GM12872 (cell line): ENCODE data around the gene CTNNA3.

Source experiments
- TF ChIP-seq, protein P1 (sequence below): IDR thresholded peaks from 3 replicates; pipeline ENCODE4 v1.5.1; 2011; ENCODE audit warnings: low read depth, mild to moderate bottlenecking, low read length, moderate library complexity; ENCODE audit not compliant: insufficient read depth

The CTNNA3 gene

DNA sequence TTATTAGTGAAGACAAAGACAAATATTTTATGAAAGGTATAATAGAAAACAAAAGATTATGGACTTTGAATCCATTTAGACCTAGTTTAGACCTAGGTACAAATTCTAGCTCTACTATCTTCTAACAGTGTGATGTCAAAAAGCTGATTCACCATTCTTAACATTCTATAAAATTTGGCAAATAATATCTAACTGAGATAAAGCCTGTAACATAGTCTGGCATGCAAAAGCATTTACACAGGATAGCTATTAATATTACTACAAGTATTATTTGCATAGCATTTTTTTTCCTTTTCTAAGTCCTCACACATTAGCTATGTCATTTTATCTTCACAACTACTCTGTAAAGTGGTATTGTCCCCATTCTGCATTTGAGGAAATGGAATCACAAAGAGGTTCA is 949.7 kb downstream of the CTNNA3 start:
- TF ChIP-seq, protein P1, sequence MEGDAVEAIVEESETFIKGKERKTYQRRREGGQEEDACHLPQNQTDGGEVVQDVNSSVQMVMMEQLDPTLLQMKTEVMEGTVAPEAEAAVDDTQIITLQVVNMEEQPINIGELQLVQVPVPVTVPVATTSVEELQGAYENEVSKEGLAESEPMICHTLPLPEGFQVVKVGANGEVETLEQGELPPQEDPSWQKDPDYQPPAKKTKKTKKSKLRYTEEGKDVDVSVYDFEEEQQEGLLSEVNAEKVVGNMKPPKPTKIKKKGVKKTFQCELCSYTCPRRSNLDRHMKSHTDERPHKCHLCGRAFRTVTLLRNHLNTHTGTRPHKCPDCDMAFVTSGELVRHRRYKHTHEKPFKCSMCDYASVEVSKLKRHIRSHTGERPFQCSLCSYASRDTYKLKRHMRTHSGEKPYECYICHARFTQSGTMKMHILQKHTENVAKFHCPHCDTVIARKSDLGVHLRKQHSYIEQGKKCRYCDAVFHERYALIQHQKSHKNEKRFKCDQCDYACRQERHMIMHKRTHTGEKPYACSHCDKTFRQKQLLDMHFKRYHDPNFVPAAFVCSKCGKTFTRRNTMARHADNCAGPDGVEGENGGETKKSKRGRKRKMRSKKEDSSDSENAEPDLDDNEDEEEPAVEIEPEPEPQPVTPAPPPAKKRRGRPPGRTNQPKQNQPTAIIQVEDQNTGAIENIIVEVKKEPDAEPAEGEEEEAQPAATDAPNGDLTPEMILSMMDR = no peak

DNA sequence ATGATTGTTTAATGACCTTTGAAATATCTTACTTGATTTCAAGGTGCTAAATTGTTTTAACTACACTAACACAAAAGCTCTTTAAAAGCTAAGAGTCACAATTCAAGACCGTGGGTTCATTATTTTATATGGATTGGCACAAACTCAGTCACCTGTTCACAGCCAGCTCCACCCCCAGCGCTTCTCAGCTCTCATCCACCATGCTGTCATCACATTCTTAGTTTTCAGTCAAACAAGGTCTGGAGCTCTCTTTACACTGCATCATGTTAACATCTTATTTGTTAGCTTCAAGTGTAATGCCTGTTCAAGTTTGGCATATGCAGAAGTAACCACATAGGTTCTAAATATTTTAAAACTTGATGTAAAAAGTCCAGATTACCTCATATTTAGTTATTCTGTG is 951.1 kb downstream of the CTNNA3 start:
- TF ChIP-seq, protein P1 = no peak

DNA sequence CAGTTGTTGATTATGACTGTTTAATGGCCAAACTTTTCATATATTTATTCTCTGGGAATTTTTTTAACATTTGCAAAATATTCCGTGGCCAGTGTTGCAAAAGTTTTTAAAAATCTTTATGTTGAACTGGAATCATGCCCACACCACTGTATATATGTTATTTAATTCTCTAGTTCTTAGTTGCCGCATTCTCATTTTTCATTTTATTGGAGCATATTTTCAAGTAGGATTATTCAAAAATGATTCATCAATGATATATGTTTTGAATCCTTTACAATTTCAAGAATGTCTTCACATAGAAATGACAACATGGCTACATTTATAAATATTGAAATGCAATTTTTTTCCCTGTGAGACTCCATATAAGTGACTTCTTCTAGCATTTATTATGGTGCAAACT is 958.8 kb downstream of the CTNNA3 start:
- TF ChIP-seq, protein P1 = no peak

DNA sequence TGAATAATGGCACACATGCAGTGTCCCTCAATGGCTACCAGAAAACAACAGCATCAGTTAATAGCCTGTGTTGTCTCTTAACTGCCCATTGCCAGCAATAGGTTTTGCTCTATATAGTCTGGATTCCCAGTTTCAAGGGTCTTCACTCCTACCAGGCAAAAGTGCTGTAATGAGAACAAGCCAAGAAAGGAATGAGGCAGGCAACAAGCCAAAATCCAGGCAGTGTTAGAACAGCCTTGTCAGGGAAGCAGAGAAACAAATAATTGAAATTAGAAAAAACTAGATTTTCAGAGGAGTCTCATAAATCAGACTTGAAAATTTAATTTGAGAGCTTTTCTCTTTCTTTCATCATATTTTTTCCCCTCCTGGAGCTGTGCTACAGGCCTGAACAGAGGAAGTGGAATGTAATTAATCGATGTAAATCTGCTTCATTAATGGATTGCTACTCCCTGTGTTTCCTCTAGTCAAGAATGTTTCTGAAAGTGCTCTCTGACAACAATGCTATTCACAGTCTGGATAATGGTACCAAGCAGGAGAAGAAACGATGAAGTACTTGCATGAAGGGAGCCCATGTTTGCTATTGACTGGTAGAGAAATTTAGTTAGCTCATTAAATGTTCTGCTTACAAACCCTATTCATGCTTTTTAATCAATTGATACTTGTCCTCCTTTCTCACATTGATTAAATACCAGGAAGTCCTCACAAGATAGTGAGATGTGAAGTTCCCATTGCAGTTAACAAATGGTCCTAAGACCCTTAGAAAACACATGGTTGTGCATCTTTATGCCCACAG is 972.2 kb downstream of the CTNNA3 start:
- TF ChIP-seq, protein P1 = no peak

DNA sequence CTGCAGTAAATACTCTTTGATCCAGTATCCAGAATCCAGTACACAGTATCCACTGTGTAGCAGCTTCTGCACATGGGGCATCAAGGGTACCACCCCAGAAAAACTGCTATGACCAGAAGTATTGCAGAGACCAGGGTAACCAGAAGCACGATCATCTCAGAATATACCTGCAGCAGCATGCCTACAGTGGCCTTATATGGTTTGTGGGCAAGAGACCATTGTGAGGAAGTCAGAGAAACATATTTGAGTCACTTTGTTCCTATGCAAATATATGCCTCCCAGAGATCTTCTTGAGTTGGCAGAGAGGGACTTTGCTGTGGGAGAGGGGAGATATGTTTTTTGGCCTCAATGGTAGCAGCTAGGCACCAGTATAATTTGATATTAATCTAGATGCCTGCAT is 976.5 kb downstream of the CTNNA3 start:
- TF ChIP-seq, protein P1 = no peak

DNA sequence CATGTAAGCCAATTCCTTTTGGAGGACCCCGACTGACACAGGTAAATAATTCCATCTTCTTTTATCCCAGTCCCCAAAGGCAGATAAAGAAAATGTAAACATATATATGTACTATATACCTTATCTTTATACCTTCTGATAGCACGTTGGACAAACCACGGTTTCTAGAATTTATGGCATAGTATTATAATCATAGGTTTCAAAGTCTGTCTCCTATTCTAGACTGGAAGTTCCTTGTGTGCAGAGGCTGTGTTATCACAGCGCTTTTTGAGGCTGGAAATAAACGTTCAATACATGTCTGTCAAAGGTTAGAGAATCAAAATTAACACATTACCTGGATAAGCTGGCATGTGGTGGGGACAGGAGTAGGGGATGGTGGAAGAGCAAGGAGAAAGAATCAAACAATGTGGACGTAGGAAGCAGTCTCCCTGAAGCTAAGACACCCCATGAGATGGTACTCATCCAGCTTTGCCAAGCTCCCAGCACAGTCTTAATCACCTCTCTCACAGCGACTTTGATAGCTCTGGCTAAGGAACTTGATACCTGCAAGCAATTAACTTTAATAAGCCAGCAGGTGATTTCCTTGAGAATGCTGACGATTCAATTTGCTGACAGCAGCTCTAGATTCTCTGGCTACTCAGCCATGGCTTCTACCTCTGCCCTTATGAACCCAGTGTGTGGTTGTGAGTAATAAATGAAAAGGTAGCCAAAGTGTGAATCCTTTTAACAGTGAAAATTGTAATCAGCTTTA is 978.6 kb downstream of the CTNNA3 start:
- TF ChIP-seq, protein P1 = no peak

DNA sequence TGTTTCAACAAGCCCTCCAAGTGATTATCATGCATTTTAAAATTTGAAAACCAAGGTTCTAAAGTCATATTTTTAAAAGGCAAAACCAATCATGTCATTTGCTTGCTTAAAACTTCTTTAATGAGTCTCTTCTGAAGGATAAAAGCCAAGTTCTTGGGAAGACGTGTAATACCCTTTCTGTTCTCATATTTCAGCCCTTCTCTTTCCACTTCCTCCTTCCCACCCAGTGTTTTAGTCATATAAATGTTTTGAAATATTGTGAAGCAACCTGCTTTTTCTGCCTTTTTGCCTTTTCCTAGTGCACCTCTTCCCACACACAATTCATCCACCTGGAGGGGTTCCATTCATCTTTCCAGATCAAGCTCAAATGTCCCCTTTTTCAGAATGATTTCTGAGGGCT is 981.3 kb downstream of the CTNNA3 start:
- TF ChIP-seq, protein P1 = no peak
